ENCODE results near the gene TRPV5.

TRPV5 gene

GRCh38 chr7:142890874-142891485 is 42.6 kb downstream of the TRPV5 start:
- no peak for TF ChIP-seq CTCF (IDR thresholded peaks at IDR 0.05)

- no peak for TF ChIP-seq CTCF (IDR thresholded peaks at IDR 0.05)
Measured at GRCh38 chr7:142889816-142890215, 43.7 kb downstream of the TRPV5 start.

- no peak for TF ChIP-seq CTCF (IDR thresholded peaks at IDR 0.05)
Measured at GRCh38 chr7:142887282-142888015, 46.1 kb downstream of the TRPV5 start.

GRCh38 chr7:142886866-142887265 is 46.7 kb downstream of the TRPV5 start:
- no peak for TF ChIP-seq CTCF (IDR thresholded peaks at IDR 0.05)

GRCh38 chr7:142885311-142886230 is 48.0 kb downstream of the TRPV5 start, which contains the start of gene TRPV6:
TRPV6 (minus strand) TSS chr7:142885745.
- no peak for TF ChIP-seq CTCF (IDR thresholded peaks at IDR 0.05)

- no peak for TF ChIP-seq CTCF (IDR thresholded peaks at IDR 0.05)
Measured at GRCh38 chr7:142884286-142884640, 49.3 kb downstream of the TRPV5 start.

- no peak for TF ChIP-seq CTCF (IDR thresholded peaks at IDR 0.05)
Measured at GRCh38 chr7:142883571-142884285, 49.8 kb downstream of the TRPV5 start.
